SIG-M5 (cell line): ENCODE measurements around the gene FAM83F.
"Not testable (repeated sequence)": the region's sequence is repeated elsewhere in the genome, so short reads cannot be mapped to it uniquely, and the experiment has no call there.

Source experiments
- DNase-seq: peaks from one replicate; lab custom pipeline; 2025; lab: John Stamatoyannopoulos, UW

Gene FAM83F

DNA sequence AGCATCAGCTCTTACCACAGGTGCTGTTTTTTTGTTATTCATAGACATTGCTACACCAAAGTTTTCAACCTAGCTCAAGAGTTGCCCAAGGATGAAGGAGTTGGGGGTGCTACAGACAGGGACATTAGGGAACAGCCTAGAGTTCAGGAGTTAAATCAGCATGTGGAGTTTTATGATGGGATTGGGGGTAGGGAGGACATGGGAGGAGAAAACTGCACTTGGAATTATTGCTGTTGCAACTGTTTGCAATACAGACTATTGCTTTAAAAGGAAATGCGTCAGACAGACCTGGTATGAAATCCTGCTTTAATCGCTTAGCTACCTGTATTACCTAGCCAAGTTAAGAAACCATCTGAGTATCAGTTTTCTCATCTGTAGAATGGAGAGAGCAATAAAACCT is 28.3 kb upstream of the FAM83F start:
- DNase-seq = no peak

DNA sequence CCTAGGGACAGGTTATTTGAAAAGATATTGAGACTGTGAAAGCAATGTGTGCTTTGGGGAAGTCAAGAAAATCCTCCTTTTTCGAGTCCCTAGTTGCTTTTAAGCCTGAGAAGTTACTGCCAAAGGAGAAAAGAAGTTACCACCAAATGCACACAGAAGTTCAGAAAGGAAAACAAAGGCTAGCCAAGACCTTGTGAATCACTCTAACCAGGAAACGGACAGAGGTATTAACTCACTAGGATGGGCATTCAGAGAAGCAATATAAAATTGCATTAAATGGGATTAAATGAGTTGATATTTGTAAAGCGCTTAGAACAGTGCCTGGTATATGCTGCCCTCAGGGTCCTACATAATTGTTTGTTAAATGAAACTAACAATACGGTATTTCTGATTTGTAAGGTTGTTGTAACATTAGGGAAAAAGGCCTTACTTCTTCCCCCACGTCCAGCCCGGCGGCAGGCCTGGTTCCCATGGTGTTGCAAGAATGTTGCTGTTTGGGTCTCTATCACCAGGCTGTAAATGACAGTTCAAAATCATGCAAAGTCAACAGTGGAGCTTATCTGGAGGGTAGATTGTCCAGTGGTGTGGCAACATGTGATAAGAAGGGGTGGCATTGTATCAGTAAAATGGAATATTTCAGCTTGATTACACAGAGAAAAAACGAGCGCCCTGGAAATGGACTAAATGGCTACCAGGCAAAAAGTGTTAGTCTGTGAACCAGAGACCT is 27.5 kb upstream of the FAM83F start:
- DNase-seq = no peak

DNA sequence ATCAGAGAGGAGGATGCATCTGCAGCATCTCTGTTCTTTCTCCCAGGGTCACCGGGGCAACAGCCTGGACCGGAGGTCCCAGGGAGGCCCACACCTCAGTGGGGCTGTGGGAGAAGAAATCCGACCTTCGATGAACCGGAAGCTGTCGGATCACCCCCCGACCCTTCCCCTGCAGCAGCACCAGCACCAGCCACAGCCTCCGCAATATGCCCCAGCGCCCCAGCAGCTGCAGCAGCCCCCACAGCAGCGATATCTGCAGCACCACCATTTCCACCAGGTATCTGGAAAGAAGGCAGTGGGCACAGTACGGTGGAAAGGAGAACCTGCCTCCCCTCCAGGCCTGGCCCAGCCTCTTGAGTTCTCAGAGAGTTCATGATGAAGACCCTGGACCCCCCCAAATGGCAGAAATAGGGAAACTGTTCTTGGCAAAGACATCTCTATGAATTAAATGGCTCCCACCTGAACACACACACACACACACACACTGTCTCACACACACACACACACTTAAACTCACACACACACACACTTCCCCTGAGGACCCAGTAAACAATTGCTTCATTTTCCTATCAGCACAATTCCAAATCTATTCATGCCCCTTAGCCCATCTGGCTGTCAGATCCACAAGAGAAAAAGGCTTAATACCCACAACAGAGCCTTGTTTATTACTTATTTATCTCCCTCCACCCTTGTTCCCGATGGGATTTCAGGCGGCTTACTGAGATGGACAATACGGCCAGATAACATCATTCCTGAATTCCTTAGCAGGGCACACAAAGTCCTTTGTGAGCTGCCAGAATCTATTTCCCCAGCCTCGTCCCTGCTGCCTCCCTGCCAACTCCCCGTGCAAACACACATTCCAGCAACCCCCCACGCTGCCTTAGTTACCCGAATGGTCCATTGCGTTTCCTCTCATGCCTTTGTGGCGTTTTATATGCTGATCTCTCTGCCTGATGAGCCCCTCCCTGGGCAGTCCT is 26.5 kb upstream of the FAM83F start:
- no peak for DNase-seq

DNA sequence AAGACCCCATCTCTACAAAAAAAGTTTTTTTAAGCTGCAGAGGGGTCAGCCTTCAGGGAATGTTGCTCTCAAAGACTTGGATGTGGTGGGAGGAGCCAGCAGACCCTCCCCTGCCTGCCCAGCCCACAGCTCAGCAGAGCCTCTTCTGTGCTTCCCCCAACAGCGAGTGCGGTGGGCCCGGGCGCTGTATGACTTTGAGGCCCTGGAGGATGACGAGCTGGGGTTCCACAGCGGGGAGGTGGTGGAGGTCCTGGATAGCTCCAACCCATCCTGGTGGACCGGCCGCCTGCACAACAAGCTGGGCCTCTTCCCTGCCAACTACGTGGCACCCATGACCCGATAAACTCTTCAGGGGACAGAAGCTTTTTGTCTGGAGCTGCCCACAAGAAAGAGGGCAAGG is 24.0 kb upstream of the FAM83F start:
- DNase-seq = no peak

DNA sequence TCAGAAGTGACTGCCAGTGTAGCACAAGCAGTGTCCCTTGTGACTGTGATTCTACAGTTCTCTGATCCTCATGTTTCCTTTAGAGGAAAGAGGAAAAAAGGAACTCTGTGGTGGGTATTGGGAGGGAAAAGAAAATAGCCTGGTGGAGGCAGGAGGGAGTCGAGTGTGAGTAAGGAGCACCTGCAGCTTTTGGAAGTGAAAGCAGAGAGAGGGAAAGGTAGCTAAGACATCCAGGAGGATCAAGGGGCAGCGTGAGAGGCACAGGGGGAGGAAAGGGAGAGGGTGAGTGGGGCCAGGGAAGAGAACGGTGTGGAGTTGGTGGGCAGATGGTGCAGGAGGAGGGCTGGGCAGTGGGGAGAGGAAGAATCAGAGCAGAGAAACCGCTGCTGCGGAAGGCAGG is 22.1 kb upstream of the FAM83F start:
- no peak for DNase-seq

DNA sequence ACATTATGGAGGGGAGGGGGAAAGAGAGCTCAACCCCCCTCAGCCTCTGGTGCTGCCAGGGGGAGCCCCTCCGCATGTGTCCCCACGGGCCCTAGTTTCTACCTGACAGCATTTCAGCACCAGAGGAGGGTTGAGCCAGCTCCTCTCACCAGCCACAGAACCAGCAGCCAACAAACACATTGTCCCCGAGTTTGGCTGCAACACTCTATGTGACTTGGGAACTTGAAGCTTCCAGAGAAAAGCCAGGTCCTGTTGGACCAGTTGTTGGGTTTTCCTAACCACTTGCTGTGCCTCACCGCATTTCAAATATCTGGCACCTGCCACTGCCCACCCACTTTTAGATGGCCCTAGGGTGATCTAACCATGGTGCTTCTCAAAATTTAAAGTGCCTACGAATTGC is 21.1 kb upstream of the FAM83F start:
- DNase-seq = no peak

DNA sequence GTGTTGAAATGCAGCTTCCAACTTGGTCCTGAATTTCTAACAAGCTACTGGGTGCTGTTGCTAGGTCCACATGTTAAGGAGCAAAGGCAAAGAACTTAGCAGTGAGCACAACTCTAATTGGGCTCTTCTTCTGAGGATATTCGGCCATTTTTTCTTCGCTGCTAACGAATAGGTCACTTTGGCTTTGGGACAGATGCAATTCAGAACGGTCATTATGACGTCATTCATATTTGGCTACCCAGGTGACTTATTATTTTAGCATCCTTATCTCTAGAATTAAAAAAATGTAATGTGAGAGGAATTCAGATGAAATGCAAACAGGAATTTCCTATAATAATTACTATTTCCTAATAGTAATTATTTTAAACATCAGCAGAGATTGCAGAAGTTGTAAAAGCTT is 20.7 kb upstream of the FAM83F start:
- DNase-seq = no peak

DNA sequence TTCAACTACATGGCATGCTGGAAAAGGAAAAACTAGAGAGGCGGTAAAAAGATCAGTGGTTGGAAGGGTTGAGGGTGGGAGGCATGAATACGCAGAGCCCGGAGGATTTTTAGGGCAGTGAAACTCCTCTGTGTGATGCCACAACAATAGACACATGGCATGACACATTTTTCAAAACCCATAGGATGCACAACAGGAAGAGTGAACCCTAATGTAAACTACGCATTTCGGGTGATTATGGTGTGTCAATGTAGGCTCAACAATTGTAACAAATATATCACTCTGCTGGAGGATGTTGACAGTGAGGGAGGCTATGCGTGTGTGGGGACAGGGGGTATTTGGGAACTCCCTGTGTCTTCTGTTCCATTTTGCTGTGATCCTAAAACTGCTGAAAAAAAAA is 15.7 kb upstream of the FAM83F start:
- no peak for DNase-seq

DNA sequence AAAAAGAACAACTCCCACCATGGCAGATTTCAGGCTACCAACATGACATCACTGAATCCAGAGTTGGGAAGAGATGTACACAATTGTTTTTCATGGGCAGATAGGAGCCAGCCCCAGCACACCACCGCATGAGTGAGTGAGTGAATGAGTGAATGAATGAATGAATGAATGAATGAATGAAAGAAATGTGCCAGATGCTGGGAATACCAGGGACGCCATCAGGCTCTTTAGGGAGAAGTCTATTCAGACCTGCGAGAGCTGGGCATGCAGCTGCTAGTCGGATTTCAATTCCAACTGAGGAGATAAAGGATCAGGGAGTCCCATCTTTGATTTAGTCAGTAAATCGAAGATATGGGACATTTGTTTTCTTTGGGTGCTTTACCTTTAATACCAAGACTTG is 15.3 kb upstream of the FAM83F start:
- DNase-seq = no peak

DNA sequence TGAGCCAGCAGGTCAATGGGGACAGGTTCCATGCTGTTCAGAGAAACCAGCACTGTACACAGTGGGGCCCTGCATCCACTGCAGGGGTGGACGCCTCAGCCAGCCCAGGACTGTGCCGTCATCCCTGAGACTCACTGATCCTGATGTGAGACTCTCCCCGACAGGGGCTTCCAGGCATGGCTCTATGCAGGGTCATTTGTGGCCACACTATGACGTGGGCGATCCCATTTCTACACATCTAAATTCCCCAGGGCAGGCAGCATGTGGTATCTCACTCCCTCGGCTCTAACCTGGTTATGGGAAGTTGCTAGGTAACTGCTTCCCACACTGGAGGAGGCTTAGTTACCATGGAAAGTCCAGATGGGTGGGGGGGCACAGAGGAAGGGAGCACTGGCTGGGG is 14.2 kb upstream of the FAM83F start:
- no peak for DNase-seq

DNA sequence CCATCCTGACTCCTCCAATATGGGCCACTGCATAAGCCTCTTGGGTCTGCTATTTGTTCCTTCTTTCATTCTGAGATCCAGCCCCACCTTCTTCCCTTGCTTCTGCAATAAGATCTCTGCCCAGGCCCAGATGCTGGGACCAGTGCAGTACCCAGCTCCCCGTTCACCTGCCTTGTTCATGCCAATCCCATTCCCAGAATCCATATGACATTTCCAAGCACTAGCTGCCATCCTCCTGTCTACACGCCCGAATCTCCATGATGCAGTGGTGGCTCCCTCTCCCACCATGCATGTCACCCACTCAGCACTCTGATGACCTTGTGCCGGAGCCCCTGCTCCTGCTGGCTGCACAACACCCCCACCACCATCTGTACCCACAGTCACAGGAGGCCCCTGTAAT is 11.4 kb upstream of the FAM83F start:
- DNase-seq = no peak

DNA sequence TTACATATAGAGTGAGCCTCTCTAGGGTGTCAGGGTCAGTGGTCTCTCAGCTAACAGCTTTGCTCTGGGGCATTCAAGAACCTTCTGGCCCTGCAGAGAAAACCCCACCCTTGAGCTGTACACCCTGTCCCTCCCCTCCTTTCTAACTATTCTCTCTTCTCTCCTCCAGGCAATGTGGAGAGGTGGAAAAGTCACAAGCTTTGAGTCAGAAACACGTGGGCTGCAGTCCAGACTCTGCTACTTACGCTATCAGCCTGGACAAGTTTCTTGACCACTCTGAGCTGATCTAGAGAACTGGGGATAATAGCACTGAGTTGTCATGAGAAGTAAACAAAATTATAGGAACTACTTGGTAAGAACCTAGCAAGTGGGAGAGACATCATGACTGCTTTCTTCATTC is 10.7 kb upstream of the FAM83F start:
- no peak for DNase-seq

DNA sequence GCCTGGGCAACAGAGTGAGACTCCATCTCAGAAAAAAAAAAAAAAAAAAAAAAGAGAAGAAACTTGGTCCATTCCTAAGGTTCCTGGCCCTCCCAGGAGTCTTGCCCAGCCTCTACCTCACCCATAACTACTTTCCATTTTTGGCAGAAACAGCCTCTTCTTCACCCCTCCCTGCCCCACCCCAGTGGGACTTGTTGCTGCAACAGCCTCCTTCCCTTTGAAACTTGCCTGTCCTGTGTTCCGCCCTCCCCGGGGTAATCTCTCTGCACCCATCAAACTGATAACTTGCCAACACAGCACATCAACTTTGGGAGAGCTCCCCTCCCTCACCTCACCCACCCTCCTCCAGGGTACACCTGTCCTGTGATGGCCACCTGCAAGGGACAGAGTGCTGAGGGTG is 10.0 kb upstream of the FAM83F start:
- no peak for DNase-seq

DNA sequence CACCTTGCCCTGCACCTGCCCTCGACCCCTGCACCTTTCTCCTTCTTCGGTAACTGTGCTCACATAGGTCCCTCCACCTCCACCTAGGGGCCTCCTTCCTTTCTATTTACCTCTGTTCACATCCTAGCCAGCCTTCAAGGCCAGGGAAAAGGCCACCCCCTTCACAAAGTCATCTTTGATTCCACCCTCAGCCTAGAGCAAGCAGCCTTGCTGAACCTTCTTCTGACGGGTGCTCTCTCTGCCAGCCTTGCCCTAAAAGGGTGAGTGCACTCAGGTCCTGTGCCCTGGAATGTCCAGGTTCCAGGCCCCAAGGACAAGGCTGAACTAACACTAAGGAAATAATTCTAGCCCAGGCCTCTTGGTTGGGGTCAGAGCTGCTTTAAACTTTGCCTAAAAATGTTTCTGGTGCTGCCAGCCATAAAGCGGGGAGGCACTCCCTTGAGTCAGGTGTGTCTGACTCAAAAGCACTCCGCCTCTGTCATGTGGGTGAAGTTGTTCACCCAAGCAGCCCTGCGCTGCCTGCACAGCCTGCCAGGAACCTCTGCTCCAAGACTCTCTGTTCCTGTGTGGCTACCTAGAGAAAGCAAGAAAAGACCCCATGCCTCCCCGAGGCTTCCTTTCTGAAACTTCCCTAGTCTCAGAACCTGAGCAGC is 9.2 kb upstream of the FAM83F start:
- DNase-seq = no peak

DNA sequence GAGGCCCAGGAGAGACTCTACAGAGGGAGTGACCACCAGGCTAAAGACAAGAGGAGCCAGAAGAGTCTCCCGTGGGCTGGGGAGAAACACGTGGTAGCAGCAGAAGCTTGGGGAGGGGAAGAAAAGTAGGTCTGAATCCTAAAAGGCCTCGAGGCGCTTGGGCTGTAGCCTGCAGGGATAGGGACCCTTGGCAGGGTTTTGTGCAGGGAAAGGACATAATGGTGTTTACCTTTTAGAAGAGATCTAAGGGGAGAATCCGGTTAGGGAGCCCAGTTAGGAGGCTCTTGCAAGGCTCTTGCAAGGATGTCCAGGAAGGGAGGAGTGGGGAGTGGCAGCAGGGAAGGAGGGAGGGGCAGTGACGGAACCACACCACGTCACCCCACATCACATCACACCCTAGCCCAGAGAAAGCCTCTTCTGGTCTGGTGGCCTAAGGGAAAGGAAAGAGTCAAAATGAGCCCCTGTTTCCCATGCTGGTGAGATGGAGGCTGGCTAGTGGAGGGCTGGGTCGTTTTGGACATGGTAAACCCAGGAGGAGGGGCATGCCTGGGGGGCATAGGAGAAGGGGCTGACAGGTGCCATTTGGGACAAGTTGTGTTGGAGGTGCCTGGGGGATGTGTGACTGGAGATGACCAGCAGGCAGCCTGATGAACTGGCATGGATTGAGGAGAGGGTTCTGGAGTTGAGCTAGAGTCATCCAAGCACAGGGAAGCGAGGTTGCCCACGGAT is 6.2 kb upstream of the FAM83F start:
- DNase-seq = no peak

DNA sequence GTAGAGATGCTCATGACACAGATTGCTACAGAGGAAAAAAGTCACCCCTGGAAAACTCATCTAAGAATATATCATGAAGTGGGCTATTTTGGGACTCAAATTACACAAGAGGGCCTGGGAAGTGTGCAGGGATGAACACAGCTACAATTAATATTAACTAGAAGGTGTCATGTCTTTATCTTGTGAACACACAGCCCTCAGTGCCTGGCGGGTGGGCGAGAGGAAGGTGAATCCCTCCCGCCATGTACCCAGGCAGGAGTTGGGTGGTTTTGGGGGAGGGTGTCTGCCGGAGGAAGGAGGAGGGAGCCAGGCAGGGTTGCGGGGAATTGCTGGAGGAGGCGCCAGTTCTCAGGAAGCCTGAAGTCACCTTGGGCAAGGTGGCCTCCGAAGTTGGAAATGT is 5.1 kb upstream of the FAM83F start:
- DNase-seq = no peak

DNA sequence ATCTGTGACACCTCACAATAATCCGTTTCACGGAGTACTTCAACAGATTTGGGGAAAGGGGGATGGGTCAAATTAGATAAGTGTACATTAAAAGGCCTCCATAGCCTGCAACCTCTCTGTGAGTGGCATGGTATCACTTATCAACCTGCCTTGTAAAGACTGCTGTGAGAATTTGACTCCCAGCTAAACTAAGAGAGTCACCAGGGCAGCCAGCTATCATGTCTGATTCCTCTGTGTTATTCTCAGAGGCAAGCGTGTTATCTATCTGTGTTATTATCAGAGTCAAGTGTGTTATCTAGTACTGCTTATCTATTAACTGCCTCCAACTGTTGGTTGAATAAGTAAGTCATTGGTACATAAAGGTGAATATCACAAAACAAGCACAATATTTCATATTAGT is 4.1 kb upstream of the FAM83F start:
- no peak for DNase-seq

DNA sequence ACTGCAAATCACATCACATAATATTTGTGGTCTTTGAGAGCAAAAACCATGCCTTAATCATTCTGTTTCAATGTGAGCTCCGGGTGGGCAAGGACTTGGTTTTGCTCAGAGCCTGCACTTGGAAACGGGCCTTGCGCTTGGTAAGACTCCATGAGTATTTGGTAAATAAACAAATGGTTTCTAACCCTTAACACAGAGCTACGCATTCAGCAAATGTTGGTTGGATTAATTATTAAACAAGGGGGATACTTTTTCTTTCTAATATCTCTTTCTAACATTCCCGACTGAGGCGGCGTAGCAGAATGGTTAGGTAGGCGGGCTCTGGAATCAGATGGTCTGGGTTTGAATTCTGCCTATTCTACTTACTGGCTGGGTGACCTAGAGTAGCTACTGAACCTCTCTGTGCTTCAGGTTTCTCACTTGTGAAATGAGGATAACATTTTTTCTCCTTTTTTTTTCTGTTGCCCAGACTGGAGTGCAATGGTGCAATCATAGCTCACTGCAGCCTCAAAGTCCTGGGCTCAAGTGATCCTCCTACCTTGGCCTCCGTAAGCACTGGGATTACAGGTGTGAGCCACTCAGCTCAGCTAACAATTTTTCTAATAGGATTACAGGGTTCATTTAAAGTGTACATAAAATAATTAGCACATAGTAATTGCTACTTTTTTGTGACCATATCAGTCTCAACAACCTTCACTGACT is 3.4 kb upstream of the FAM83F start:
- DNase-seq = no peak

DNA sequence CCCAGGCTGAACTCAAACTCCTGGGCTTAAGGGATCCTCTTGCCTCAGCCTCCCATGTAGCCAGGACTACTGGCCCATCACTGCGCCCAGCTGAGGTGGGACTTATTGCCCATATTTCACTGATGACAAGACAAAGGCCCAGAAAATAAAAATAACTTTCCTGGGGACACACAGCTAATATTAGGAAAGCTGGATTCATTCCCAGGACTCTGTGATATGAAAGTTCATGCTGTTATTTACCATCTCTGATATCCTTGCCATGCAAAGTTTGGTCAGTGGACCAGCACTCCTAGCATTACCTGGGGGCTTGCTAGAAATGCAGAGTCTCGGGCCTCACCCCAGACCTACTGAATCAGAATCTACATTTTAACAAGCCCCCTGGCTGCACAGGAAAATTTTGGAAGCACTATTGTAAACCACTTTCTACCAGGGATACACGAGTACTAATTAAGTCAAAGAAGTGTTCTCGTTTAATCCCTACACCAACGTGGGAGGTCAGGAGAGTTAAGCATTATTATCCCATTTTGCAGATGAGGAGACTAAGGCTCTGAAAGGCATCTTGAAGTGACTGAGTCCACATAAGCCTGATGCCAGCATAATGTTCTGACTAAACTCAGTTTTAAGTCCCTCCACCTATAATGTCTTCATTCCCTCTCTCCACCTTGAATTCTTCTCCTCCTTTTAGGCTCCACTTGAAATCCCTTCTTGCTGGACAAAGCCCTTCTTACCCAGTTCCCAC is 2.5 kb upstream of the FAM83F start:
- no peak for DNase-seq

DNA sequence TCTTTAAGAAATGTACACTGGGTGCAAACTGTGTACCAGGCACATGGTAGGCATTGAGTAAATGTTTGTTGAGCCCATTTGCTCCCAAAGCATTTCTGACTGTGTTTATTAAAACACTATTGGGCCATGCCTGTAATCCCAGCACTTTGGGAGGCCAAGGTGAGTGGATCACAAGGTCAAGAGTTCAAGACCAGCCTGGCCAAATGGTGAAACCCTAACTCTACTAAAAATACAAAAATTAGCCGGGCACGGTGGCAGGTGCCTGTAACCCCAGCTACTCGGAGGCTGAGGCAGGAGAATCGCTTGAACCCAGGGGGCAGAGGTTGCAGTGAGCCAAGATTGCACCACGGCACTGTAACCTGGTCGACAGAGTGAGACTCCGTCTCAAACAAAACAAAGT is 1.9 kb upstream of the FAM83F start:
- DNase-seq = not testable (repeated sequence)

DNA sequence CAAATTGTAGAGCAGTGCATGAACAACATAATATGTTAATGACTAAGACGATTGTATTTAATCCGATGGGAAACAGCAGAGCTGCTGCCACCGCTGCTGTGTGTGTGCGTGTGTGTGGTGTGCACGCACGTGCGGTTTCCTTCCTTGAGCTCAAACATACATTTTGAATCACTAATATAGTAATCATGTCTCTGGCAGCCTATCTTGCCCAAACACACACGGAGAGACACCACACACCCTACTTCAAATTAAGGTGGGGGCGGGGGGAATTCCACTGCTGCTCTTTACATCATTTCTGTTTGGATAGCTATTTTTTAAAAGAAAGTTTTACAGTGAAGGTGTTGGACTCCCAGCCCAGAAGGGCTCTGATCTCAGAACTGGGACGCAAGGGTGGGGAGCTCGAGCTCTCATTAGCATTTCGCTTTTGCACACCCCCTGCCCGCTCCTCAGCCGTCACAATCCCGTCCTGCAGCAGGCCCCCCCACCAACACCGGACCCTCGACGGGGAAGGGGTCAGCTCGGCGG is 651 bp upstream of the FAM83F start:
- no peak for DNase-seq
